HFF-Myc (cell line): ENCODE measurements around the gene RAD51AP1.

Experiments
- DNase-seq: peaks from one replicate; pipeline ENCODE4 v3.0.0-alpha.2; 2011; ENCODE audit warnings: low read depth; ENCODE audit errors: extremely low read depth
- H3K4me3 ChIP-seq: replicated peaks from 2 replicates; pipeline ENCODE4 v1.5.1; 2011; ENCODE audit warnings: low read depth, mild to moderate bottlenecking, control low read depth, low read length
- CTCF ChIP-seq: IDR thresholded peaks from 2 replicates; pipeline ENCODE4 v1.5.1; 2012; ENCODE audit warnings: mild to moderate bottlenecking, low read depth, low read length, control low read depth; ENCODE audit errors: missing control alignments

The RAD51AP1 gene

GRCh38 chr12:4530982-4531586, 7.6 kb upstream of the RAD51AP1 start:
- no peak overlapping the region for H3K4me3 ChIP-seq
- DNase-seq, result no peak
- TF ChIP-seq CTCF, result no peak

- TF ChIP-seq CTCF, result no peak
- no peak overlapping the region for H3K4me3 ChIP-seq
- DNase-seq, result no peak
Observed at GRCh38 chr12:4535092-4535491, 3.6 kb upstream of the RAD51AP1 start.

- TF ChIP-seq CTCF, result no peak
- no peak overlapping the region for H3K4me3 ChIP-seq
- no peak for DNase-seq
Observed at GRCh38 chr12:4535871-4536270, 2.8 kb upstream of the RAD51AP1 start.

GRCh38 chr12:4539167-4539870, 629 bp downstream of the RAD51AP1 start:
- DNase-seq, result no peak
- no peak for TF ChIP-seq CTCF

GRCh38 chr12:4540170-4540569, 1.5 kb downstream of the RAD51AP1 start:
- peak overlapping the region; percentile 99 for H3K4me3 ChIP-seq
- DNase-seq, result no peak
- no peak for TF ChIP-seq CTCF

More at GRCh38 chr12:4539167-4539870, 629 bp downstream of the RAD51AP1 start:
- peak overlapping the region; percentile 99 for H3K4me3 ChIP-seq

- no peak overlapping the region for H3K4me3 ChIP-seq
- TF ChIP-seq CTCF, result no peak
- DNase-seq, result no peak
Observed at GRCh38 chr12:4540638-4541037, 1.9 kb downstream of the RAD51AP1 start.

GRCh38 chr12:4545195-4545594, 6.5 kb downstream of the RAD51AP1 start:
- no peak for TF ChIP-seq CTCF
- no peak overlapping the region for H3K4me3 ChIP-seq

More at GRCh38 chr12:4545195-4545594, 6.5 kb downstream of the RAD51AP1 start:
- DNase-seq, result no peak
